Measurements from ENCODE around the gene FKBP1A.

FKBP1A gene

GRCh38 chr20:1376007-1376406 is 16.8 kb downstream of the FKBP1A start (continued):
- TF ChIP-seq TSHZ2 (CRISPR knock-in tag; IDR thresholded peaks at IDR 0.05) (no peak), ZNF565 (CRISPR knock-in tag; conservative IDR thresholded peaks at IDR 0.05; ENCODE audit: low read depth) (no peak), PATZ1 (CRISPR knock-in tag; IDR thresholded peaks at IDR 0.05; ENCODE audit: borderline replicate concordance) (no peak), ARNTL (CRISPR knock-in tag; IDR thresholded peaks at IDR 0.05; ENCODE audit: borderline replicate concordance, low read depth) (no peak), ZC3H10 (CRISPR knock-in tag; IDR thresholded peaks at IDR 0.05) (no peak), GLIS3 (CRISPR knock-in tag; IDR thresholded peaks at IDR 0.05) (no peak), CSRNP3 (CRISPR knock-in tag; IDR thresholded peaks at IDR 0.05) (no peak), PPARA (CRISPR knock-in tag; IDR thresholded peaks at IDR 0.05; ENCODE audit: borderline replicate concordance) (no peak)

GRCh38 chr20:1375515-1375914 is 17.3 kb downstream of the FKBP1A start:
- peak; percentile 89 for ATAC-seq
- TF ChIP-seq POU6F1 (CRISPR knock-in tag; IDR thresholded peaks at IDR 0.05; ENCODE audit: borderline replicate concordance, low read depth), result no peak

GRCh38 chr20:1374246-1374645 is 18.6 kb downstream of the FKBP1A start:
- TF ChIP-seq ZC3H10 (CRISPR knock-in tag; IDR thresholded peaks at IDR 0.05) (no peak), TSHZ2 (CRISPR knock-in tag; IDR thresholded peaks at IDR 0.05) (no peak), POU6F1 (CRISPR knock-in tag; IDR thresholded peaks at IDR 0.05; ENCODE audit: borderline replicate concordance, low read depth) (no peak), PPARA (CRISPR knock-in tag; IDR thresholded peaks at IDR 0.05; ENCODE audit: borderline replicate concordance) (no peak), SNAI2 (CRISPR knock-in tag; IDR thresholded peaks at IDR 0.05) (no peak), TCF4 (CRISPR knock-in tag; IDR thresholded peaks at IDR 0.05; ENCODE audit: borderline replicate concordance) (no peak), CSDC2 (CRISPR knock-in tag; IDR thresholded peaks at IDR 0.05) (no peak), ZFP3 (CRISPR knock-in tag; IDR thresholded peaks at IDR 0.05) (no peak), ISL1 (CRISPR knock-in tag; IDR thresholded peaks at IDR 0.05) (no peak), TOX (CRISPR knock-in tag; IDR thresholded peaks at IDR 0.05; ENCODE audit: borderline replicate concordance) (no peak), ZFP30 (CRISPR knock-in tag; IDR thresholded peaks at IDR 0.05) (no peak), ESRRG (CRISPR knock-in tag; IDR thresholded peaks at IDR 0.05) (no peak), BACH2 (CRISPR knock-in tag; IDR thresholded peaks at IDR 0.05; ENCODE audit: borderline replicate concordance) (no peak), ZNF565 (CRISPR knock-in tag; conservative IDR thresholded peaks at IDR 0.05; ENCODE audit: low read depth) (no peak)
- ATAC-seq, result no peak
